Coronary artery (tissue), 2 donors: ENCODE data around the gene PHF5A.

Source experiments
- DNase-seq: peaks from one replicate; pipeline ENCODE4 v3.0.0-alpha.2; 2017; ENCODE audit warnings: low spot score
- H3K27ac ChIP-seq, 2 donors: fragments of 200-600 bp; sonication (generic); one replicate each; pipeline ENCODE4 v1.5.1; 2016 to 2019
- H3K4me3 ChIP-seq: fragments of 200-600 bp; sonication (generic); 2 replicates; pipeline ENCODE4 v1.5.1; 2016; ENCODE audit warnings: mild to moderate bottlenecking, moderate library complexity
- CTCF ChIP-seq: fragments of 200-600 bp; sonication (generic); IDR thresholded peaks from one replicate; pipeline ENCODE4 v1.5.1; 2019; ENCODE audit warnings: antibody characterized with exemption

The PHF5A gene

DNA sequence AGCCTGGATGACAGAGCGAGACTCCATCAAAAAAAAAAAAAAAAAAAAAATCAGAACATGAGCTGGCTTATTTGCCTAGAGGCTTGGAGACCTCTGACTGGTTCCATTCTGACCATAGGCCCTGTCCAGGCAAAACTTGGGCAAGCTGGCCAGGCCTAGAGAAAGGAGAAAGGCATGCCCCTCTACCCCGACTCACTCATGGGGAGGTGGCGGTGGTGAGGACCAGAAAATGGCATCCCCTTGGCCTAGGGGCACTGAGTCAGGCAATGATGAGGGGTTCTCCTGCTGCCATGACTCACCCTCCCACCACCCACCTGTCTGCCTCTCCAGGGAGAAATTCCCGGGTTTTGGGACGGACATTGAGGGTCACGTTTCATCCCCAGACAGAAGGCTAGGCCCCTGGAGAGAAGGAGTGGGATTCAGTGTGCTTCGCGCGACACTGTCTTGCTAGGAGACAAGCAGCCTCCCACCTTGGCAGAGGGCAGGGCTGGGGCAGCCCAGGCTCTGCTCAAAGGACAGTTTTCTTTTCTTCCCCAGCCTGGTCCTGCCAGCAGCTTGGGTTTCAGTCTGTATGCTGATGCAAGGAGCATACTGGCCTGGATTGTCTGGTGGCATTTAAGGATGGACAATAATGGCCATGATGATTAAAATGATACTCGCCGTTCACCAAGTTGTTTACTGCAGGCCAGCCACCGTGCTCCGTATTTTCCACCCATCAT, 39.1 kb downstream of the PHF5A start:
- Histone ChIP-seq H3K27ac (peak overlapping the region in 1 of 2 donors; percentile 29), H3K4me3 (no peak overlapping the region)
- DNase-seq = no peak
- no peak for TF ChIP-seq CTCF

GRCh38 chr22:41425660-41426365, 42.7 kb downstream of the PHF5A start:
- no peak overlapping the region for H3K27ac ChIP-seq
- TF ChIP-seq CTCF = no peak

DNA sequence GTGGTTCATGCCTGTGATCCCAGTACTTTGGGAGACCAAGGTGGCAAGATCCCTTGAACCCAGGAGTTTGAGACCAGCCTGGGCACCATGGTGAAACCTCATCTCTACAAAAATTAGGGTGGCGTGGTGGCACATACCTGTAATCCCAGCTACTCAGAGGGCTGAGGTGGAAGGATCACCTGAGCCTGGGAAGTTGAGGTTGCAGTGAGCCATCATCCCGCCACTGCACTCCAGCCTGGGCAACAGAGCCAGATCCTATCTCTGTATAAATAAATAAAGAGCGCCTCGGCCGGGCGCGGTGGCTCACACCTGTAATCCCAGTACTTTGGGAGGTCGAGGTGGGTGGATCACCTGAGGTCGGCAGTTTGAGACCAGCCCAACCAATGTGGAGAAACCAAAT, 49.8 kb downstream of the PHF5A start:
- peak overlapping the region; percentile 88 to 98 for H3K27ac ChIP-seq
- H3K4me3 ChIP-seq = peak overlapping the region; percentile 48
- DNase-seq = no peak
- TF ChIP-seq CTCF = no peak

More at GRCh38 chr22:41425660-41426365, 42.7 kb downstream of the PHF5A start:
- no peak overlapping the region for H3K4me3 ChIP-seq
- DNase-seq = no peak

DNA sequence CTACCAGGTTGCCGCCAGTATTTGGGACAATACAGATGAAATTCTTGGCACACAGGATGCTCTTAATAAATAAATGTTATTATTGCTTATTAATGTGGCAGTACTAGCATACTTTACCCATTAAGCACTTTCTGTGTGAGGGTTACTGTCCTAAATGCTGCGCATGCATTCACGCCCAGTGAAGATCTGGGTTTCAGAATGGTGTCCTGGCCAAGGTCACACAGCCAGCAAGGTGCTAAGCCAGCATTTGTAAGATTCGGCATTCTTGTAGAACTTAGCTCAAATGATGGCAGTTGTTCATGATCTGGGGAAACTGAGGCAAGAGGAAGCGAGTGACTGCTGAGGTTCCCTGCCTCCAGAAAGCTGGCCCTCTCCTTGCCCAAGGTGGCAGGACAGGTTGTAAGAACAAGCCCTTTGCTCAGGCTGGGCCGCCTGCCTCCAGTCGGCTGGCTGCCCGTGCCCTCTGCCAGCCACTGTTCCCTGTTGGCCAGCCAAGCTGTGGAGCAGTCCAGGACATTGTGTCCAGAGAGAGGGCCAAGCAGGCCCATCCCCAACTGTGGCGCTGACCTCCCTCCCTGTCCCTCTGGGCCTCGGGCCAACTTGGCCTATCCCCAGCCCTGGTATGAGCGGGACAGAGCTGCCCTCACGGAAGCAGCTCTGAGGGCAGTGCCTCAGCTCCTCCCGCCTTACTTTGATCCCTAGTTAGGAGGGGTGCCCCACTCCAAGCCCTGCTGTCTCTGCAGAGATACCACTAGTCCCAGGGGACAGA, 50.7 kb downstream of the PHF5A start:
- H3K27ac ChIP-seq = peak overlapping the region; percentile 88 to 98
- peak; percentile 98 for DNase-seq
- H3K4me3 ChIP-seq = peak overlapping the region; percentile 48
- no peak for TF ChIP-seq CTCF

DNA sequence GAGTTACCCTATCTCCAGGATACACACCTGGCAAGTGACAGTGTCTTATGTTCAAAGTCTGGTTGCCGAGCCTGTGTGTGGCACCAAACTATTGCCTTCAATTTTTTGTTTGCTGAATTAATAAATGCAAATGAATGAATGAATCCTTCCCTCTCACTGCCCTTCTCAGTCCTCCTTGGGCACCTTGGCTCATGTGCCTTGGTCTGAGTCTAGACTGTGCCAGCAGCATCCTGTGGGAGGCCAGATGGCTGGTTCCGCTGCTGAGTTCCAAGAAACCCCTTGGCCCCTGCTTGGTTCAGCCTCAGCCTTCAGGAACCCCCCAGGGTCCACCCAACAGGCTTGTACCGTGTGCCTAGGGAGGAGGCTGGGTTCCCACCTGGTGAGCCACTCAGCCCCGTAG, 52.9 kb downstream of the PHF5A start:
- no peak for DNase-seq
- TF ChIP-seq CTCF = no peak
- Histone ChIP-seq H3K4me3 (peak overlapping the region; percentile 81), H3K27ac (peak overlapping the region; percentile 98)

- TF ChIP-seq CTCF = no peak
- Histone ChIP-seq H3K4me3 (peak overlapping the region; percentile 39), H3K27ac (peak overlapping the region; percentile 98)
- peak; percentile 91 for DNase-seq
Measured at GRCh38 chr22:41411021-41411851, 57.3 kb downstream of the PHF5A start.
